ENCODE measurements around the gene MTERF4.

GRCh38 chr2:241108271-241109209 is 6.5 kb upstream of the MTERF4 start:
- TF ChIP-seq, protein P1, sequence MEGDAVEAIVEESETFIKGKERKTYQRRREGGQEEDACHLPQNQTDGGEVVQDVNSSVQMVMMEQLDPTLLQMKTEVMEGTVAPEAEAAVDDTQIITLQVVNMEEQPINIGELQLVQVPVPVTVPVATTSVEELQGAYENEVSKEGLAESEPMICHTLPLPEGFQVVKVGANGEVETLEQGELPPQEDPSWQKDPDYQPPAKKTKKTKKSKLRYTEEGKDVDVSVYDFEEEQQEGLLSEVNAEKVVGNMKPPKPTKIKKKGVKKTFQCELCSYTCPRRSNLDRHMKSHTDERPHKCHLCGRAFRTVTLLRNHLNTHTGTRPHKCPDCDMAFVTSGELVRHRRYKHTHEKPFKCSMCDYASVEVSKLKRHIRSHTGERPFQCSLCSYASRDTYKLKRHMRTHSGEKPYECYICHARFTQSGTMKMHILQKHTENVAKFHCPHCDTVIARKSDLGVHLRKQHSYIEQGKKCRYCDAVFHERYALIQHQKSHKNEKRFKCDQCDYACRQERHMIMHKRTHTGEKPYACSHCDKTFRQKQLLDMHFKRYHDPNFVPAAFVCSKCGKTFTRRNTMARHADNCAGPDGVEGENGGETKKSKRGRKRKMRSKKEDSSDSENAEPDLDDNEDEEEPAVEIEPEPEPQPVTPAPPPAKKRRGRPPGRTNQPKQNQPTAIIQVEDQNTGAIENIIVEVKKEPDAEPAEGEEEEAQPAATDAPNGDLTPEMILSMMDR (IDR thresholded peaks at IDR 0.05) = no peak
- TF ChIP-seq EZH2phosphoT487 (IDR thresholded peaks at IDR 0.05) (no peak), EZH2 (IDR thresholded peaks at IDR 0.05) (no peak)

All from neural progenitor cell (in vitro differentiated cells).